ENCODE results near the gene ANGPTL2. TPM values are rescaled to one million over a fixed set of nuclear protein-coding genes. Genes with fewer than 3 reads are reported as not detected.

The ANGPTL2 gene
- total and polyA plus RNA-seq, 4 donors, result 0.93 to 3.2 (median 1.9) TPM

GRCh38 chr9:127102788-127103187 is 19.6 kb downstream of the ANGPTL2 start:
- H3K27ac ChIP-seq (ENCODE audit: low read depth in 1 of 2, low read length in 2 of 2), result no peak overlapping the region
- no peak overlapping the region for H3K9ac ChIP-seq (ENCODE audit: low read depth in 1 of 2, low read length in 2 of 2)
- H3K36me3 ChIP-seq (ENCODE audit: control insufficient read depth in 4 of 4, insufficient read depth in 3 of 4, low read depth in 1 of 4, low read length in 3 of 4), result no peaks in the 10 kb centered on the region

GRCh38 chr9:127102176-127102575 is 20.3 kb downstream of the ANGPTL2 start:
- Histone ChIP-seq H3K27ac (ENCODE audit: low read depth in 1 of 2, low read length in 2 of 2) (no peak overlapping the region), H3K36me3 (ENCODE audit: control insufficient read depth in 4 of 4, insufficient read depth in 3 of 4, low read depth in 1 of 4, low read length in 3 of 4) (no peaks in the 10 kb centered on the region), H3K27me3 (ENCODE audit: control insufficient read depth in 4 of 4, insufficient read depth in 4 of 4, low read length in 3 of 4) (no peaks in the 10 kb centered on the region), H3K9me3 (ENCODE audit: control insufficient read depth in 4 of 4, low read length in 3 of 4) (no peaks in the 10 kb centered on the region), H3K4me1 (ENCODE audit: control insufficient read depth in 4 of 4, insufficient read depth in 4 of 4, low read length in 3 of 4) (no peaks in the 10 kb centered on the region), H3K4me3 (ENCODE audit: low read depth in 1 of 3, low read length in 3 of 3) (no peak overlapping the region), H3K9ac (ENCODE audit: low read depth in 1 of 2, low read length in 2 of 2) (no peak overlapping the region)
- no peak for TF ChIP-seq MAX (IDR thresholded peaks at IDR 0.05)
- no peak for TF ChIP-seq ZBTB33 (IDR thresholded peaks at IDR 0.05)
- no peak for TF ChIP-seq REST (IDR thresholded peaks at IDR 0.05)
- TF ChIP-seq CTCF (IDR thresholded peaks at IDR 0.05; ENCODE audit: low read depth, low read length, missing input control), result no peak
- TF ChIP-seq RAD21 (IDR thresholded peaks at IDR 0.05), result no peak
- no peak for TF ChIP-seq NR2F2 (IDR thresholded peaks at IDR 0.05)
- TF ChIP-seq YY1 (IDR thresholded peaks at IDR 0.05), result no peak
- TF ChIP-seq TAF1 (conservative IDR thresholded peaks at IDR 0.05), result no peak
- no peak for DNase-seq (ENCODE audit: low spot score)

More at GRCh38 chr9:127102788-127103187, 19.6 kb downstream of the ANGPTL2 start:
- Histone ChIP-seq H3K4me1 (ENCODE audit: control insufficient read depth in 4 of 4, insufficient read depth in 4 of 4, low read length in 3 of 4) (no peaks in the 10 kb centered on the region), H3K4me3 (ENCODE audit: low read depth in 1 of 3, low read length in 3 of 3) (no peak overlapping the region), H3K9me3 (ENCODE audit: control insufficient read depth in 4 of 4, low read length in 3 of 4) (no peaks in the 10 kb centered on the region), H3K27me3 (ENCODE audit: control insufficient read depth in 4 of 4, insufficient read depth in 4 of 4, low read length in 3 of 4) (no peaks in the 10 kb centered on the region)
- no peak for DNase-seq (ENCODE audit: low spot score)
- 94% methylated on average over 2 of the region's 2 CpGs for WGBS
- TF ChIP-seq GABPA (IDR thresholded peaks at IDR 0.05 in 1 of 2, conservative IDR thresholded peaks at IDR 0.05 in 1 of 2) (no peak), MAX (IDR thresholded peaks at IDR 0.05) (no peak), TAF1 (conservative IDR thresholded peaks at IDR 0.05) (no peak), CTCF (IDR thresholded peaks at IDR 0.05; ENCODE audit: low read depth, low read length, missing input control) (no peak), FOXA1 (IDR thresholded peaks at IDR 0.05) (no peak), HNF4G (IDR thresholded peaks at IDR 0.05) (no peak)
